Suppressor macrophage treated with lipopolysaccharide for 1 hour (primary cell): ENCODE results near the gene PPP4R4.

Experiments
- DNase-seq, 3 donors: peaks; one replicate each; pipeline ENCODE4 v3.0.0-alpha.2; 2020 to 2022

Gene PPP4R4

DNA sequence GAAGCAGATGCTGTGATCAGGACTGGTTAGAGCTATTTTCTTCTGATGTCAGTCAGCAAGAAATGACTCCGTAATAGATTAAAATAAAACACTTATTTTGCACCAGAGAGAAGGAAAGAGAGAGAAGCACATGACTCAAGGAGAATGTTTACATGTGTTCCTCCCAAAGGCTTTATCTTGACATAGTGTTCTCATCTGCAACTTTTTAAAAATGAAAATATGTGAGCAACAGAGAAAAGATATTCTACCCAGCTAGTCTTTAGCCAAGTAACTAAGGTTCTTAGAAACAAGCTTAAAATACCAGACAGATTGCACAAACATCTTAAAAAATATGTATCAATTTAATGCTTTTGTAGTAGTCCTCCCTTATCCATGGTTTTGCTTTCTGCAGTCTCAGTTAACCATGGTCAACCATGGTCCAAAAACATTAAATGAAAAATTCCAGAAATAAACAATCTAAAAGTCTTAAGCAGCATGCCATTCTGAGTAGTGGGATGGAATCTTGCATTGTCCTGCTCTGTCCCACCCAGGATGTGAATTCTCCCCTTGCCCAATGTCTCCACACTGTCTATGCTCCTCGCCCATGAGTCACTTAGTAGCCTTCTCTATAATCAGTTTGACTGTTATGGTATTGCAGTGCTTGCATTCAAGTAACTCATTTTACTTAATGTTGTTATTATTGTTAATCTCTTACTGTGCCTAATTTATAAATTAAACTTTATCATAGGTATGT is 109.0 kb downstream of the PPP4R4 start:
- no peak for DNase-seq

- no peak for DNase-seq
These were observed 110.1 kb downstream of the PPP4R4 start for GRCh38 chr14:94284221-94284620.

- DNase-seq: peak; percentile 13 to 33 (median 15)
These were observed 111.0 kb downstream of the PPP4R4 start for GRCh38 chr14:94285158-94285557.

DNA sequence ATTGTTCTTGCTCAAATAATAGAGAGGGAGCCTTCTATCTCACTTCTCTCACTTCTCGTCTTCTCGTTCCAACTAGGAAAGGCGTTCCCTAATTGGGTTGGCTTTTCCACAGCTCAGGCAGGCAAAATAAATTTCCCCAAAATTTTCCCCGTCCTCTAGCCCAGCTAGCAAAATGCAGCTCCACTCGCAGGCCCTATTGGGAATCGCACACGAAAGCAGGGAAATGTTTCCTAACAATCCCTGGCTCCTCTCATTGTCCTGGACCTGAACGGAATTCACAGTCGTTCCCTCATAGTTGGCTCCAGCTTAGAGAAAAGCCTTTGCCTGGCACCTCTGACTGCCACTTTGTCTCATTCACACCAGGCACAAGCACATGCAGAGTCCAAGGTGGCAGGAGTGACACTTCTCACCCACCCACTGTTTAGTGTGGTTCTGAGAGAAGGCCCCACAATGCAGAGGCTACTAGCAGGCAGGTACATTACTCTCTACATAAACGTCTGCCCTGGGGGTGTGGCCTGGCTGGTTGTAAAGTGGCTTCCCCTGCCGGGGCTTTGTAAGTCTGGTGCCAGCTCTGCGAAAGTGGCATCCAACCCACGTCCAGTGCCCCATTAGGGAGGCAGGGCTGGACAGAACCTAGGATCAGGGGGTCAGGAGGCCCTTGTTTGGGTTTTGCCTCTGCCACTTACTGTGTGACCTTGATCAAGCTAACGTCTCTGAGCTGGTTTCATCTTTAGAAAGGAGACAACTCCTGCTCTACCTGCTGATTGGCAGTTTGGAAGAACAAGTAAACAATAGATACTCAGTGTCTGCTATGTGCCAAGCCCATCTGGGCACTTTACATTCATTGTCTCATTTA is 114.7 kb downstream of the PPP4R4 start:
- no peak for DNase-seq

DNA sequence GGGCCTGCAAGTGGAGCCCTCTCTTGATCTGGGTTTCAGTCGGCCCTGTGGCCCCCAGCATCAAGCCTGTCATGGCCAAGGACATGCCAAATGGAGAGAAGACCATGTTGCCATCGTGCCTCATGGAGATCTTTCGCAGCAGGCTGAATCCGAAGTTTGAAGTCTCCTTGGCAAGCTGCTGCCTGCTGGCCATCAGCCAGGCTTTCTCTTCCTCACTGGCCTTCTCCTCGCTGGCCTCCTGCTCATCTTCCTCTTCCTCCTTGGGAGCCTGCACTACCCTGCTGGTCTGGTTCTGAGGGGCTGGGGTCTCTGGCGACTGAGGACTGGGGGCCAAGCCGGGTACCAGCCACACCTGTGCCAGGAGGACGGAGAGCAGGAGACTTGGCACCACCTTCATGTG is 116.1 kb downstream of the PPP4R4 start:
- no peak for DNase-seq

- no peak for DNase-seq
These were observed 117.2 kb downstream of the PPP4R4 start for GRCh38 chr14:94291159-94291905.

GRCh38 chr14:94291906-94292525 is 117.9 kb downstream of the PPP4R4 start:
- DNase-seq: no peak

GRCh38 chr14:94292526-94292871 is 118.4 kb downstream of the PPP4R4 start:
- no peak for DNase-seq

DNA sequence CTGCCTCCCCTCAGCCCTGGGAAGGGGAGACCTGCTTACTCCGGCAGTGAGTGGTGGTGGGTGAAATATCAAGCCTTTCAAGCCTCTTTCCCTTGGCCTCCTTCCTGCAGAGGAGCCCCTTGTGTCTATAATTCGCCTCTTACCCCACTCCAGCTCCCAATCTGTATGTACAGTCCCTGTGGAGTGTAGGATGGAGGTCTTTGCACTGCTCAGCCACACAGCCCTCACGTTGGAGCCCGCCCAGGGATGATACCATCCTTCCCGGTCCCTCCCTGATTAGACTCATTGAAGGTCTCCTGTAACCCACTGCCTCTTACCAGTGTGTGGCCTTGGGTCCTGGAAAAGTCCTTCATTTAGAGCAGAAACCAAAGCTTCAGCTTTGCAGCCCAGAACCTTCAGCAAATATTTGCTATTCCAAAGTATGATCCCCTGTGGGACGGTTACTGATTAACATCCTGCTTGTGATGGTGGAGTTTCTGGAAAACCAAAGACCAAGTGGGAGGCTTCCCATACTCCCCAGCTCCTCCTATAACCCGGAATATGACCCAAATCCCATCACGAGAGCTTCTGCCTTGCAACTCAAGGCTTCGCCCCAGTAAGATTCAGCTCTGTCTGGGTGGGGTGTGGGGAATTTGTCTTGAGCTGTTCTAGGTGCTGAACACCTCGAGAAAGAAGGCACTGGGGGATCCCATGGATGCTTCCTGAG is 118.9 kb downstream of the PPP4R4 start, which contains the start of gene SERPINA10:
TSS of gene SERPINA10 (minus strand) at position 397 of the 706 bp plus-strand sequence. CDS start 2,675 bp downstream, outside the sequence.
- no peak for DNase-seq

GRCh38 chr14:94293578-94293924 is 119.4 kb downstream of the PPP4R4 start:
- no peak for DNase-seq

- DNase-seq: no peak
These were observed 121.4 kb downstream of the PPP4R4 start for GRCh38 chr14:94295360-94296180.

GRCh38 chr14:94296181-94296545 is 122.0 kb downstream of the PPP4R4 start:
- DNase-seq: peak; percentile 50 to 72 (median 51)

GRCh38 chr14:94298130-94298529 is 124.0 kb downstream of the PPP4R4 start:
- no peak for DNase-seq

GRCh38 chr14:94303111-94303510 is 129.0 kb downstream of the PPP4R4 start:
- no peak for DNase-seq

DNA sequence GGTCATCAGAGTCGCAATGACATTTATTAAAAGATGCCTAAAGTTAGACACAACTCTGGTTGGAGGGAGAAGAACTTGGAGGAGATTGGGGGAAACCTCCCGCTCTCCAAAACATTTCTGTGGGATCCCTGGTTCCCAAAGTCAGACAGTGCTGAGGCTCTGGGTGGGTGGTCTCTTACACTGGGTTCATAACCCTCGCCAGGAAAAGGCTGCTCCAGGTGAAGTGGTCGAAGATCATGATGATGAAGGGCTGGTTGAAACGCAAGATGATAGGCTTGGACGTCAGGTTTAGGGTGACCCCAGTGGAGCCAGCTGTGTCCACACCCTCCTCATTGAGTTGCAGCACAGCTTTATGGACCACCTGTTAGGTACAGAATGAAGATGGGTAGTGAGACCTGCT is 130.1 kb downstream of the PPP4R4 start:
- no peak for DNase-seq

- no peak for DNase-seq
These were observed 131.5 kb downstream of the PPP4R4 start for GRCh38 chr14:94305620-94306019.

GRCh38 chr14:94306047-94306978 is 132.2 kb downstream of the PPP4R4 start:
- DNase-seq: no peak

DNA sequence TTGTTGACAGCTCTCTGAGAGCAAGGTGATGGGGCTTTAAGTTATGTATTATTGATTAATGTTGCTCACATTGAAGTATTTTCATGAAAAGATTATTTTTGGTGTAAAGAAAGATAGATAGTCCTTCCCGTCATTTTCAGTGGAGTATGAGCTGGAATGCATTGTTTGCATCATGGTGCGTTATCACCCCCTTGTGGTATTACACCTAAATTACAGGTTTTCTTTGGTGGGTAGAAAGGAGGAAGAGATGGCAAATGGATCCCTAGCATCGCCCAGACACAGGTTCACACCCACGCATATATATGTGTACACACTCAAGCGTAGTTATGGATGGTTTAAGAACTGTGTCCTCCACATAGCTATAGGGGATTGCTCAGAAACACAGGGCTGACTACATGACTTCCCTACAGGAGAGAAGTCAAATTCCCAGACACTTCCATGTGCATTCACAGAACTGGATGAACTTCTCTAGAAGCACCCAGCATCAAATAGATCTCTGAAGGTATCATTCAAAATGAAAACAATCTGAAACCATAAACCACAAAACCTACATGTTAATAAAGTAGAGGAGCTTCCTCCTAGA is 133.4 kb downstream of the PPP4R4 start:
- DNase-seq: peak; percentile 28 to 40 (median 33)

DNA sequence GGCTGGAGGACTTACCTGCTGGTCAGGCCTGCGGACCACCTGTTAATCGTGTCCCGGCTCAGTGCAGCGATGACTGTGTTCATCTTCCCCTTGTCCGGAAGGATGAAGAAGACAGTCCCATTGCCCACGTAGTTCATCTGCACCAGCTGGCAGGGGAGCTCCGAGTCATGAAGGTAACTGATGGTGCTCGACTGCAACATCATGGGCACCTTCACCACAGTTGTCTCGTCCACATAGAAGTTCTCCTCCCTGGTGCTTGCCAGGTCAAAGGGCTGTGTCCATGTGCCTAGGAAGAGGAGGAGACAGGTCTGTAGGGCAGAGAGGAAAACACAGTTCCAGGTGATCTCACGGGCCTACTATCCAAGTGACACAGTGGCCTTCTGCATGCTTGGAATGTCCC is 135.6 kb downstream of the PPP4R4 start:
- no peak for DNase-seq

DNA sequence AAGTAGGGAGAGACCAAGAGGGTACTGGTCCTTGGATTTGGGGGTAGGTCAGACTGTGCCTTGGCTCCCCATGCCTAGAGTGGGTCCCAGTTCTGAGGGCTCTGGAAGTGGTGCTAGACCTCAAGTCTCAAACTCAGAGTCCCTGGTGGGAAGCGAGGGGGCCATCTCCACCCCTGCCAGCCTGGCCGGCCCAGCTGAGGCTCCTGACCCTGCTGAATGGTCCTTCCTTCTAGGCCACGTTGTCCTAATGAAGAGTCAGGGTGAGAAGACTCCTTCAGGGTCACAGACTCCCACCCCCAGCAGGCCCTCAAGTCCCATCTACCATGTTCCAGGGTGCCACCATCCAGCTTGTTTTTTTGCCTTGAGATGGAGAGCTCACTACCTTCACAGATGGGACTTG is 136.1 kb downstream of the PPP4R4 start:
- DNase-seq: no peak
